Activated CD8-positive, alpha-beta T cell treated with anti-CD3 and anti-CD28 coated beads, Interleukin-2, amount 10 ng/mL, durations not matched to agents 7 days and 5 days (primary cell): ENCODE data around the gene PLEKHA1. TPM values are rescaled to one million over a fixed set of nuclear protein-coding genes. Genes with fewer than 3 reads are reported as not detected.

Source experiments
- ATAC-seq: fragments of 150-1000 bp; cut with Tn5 transposase; one replicate; pipeline ENCODE4 v1.10.0; 2021; ENCODE audit warnings: moderate library complexity
- CTCF ChIA-PET: fragments of 350-600 bp; sonication (Branson Sonifier 250); formaldehyde crosslinking; loops from one replicate; lab custom pipeline; 2021; ENCODE audit warnings: antibody characterized with exemption; lab: Charles Lee
- POLR2A ChIA-PET: fragments of 350-600 bp; sonication (Branson Sonifier 250); formaldehyde crosslinking; loops from one replicate; lab custom pipeline; 2021; ENCODE audit warnings: antibody characterized with exemption; lab: Charles Lee
- DNase-seq: peaks from one replicate; pipeline ENCODE4 v3.0.0-alpha.2; 2020
- H3K27ac Mint-ChIP-seq: one replicate; pipeline ENCODE4 v1.8.0; 2021; ENCODE audit warnings: mild to moderate bottlenecking, mixed read lengths
- H3K27me3 Mint-ChIP-seq: one replicate; pipeline ENCODE4 v1.8.0; 2021; ENCODE audit warnings: low read depth, mixed read lengths
- H3K36me3 Mint-ChIP-seq: one replicate; pipeline ENCODE4 v1.8.0; 2021; ENCODE audit warnings: low read depth, mixed read lengths
- H3K4me1 Mint-ChIP-seq: one replicate; pipeline ENCODE4 v1.8.0; 2021; ENCODE audit warnings: low read depth, mixed read lengths
- H3K4me3 Mint-ChIP-seq: one replicate; pipeline ENCODE4 v1.8.0; 2021; ENCODE audit warnings: mild to moderate bottlenecking, mixed read lengths
- H3K9me3 Mint-ChIP-seq: one replicate; pipeline ENCODE4 v1.8.0; 2022; ENCODE audit warnings: mixed read lengths; ENCODE audit not compliant: insufficient read depth
- microRNA-seq: library from miRNA; unstranded; fragments of <30 nt; microRNA quantifications from one replicate; pipeline ENCODE4 v1.2.0, GENCODE V29; 2022
- total RNA-seq, 2 experiments: library from RNA; stranded (reverse); gene quantifications; one replicate each; pipeline ENCODE4 v1.2.3, GENCODE V29; 2021

Gene PLEKHA1
- total RNA-seq, 2 experiments from 2014 or later, result 9.6 to 11.7 TPM

GRCh38 chr10:122475100-122475499, 100.6 kb downstream of the PLEKHA1 start:
- ATAC-seq (no peak), DNase-seq (no peak)
- no peaks in the 10 kb centered on the region for H3K36me3 Mint-ChIP-seq
- H3K27ac Mint-ChIP-seq, result no peak overlapping the region
- no peaks in the 10 kb centered on the region for H3K9me3 Mint-ChIP-seq
- CTCF ChIA-PET, result no interaction called here
- no peak overlapping the region for H3K4me3 Mint-ChIP-seq
- H3K4me1 Mint-ChIP-seq, result peaks cover 13% of the 10 kb centered on the region
- peaks cover 38% of the 10 kb centered on the region for H3K27me3 Mint-ChIP-seq
- POLR2A ChIA-PET, result no interaction called here

- Mint-ChIP-seq H3K9me3 (no peaks in the 10 kb centered on the region), H3K4me3 (no peak overlapping the region), H3K27me3 (peaks cover 35% of the 10 kb centered on the region), H3K4me1 (peaks cover 13% of the 10 kb centered on the region), H3K36me3 (no peaks in the 10 kb centered on the region), H3K27ac (no peak overlapping the region)
- ChIA-PET CTCF (no interaction called here), POLR2A (no interaction called here)
- ATAC-seq, result no peak
- DNase-seq, result no peak
These were observed 101.3 kb downstream of the PLEKHA1 start for GRCh38 chr10:122475591-122476332.

DNA sequence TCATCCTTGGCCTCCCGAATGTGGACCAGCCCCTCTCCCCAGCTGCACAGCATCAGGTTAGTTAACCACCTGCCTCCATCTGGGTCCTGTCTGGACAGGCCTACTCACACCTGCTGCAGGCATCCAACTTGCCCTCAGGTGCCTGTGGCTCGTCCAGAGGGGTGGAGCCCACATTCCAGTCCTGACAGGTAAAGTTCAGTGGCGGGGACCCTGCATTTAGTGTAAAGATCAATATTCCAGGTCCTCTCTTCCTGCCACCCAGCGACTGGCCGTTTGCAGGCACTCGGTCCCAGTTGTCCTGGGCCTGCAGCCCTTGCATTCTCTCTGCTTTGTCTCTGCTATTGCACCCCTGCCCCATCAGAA, 101.8 kb downstream of the PLEKHA1 start:
- ChIA-PET CTCF (no interaction called here), POLR2A (no interaction called here)
- H3K4me3 Mint-ChIP-seq, result no peak overlapping the region
- no peak for ATAC-seq
- DNase-seq, result no peak
- H3K4me1 Mint-ChIP-seq, result peaks cover 13% of the 10 kb centered on the region
- H3K9me3 Mint-ChIP-seq, result no peaks in the 10 kb centered on the region
- no peaks in the 10 kb centered on the region for H3K36me3 Mint-ChIP-seq
- peaks cover 29% of the 10 kb centered on the region for H3K27me3 Mint-ChIP-seq
- no peak overlapping the region for H3K27ac Mint-ChIP-seq

GRCh38 chr10:122477436-122477835, 102.9 kb downstream of the PLEKHA1 start:
- Mint-ChIP-seq H3K36me3 (no peaks in the 10 kb centered on the region), H3K4me1 (peaks cover 13% of the 10 kb centered on the region), H3K27ac (no peak overlapping the region), H3K4me3 (no peak overlapping the region), H3K9me3 (no peaks in the 10 kb centered on the region), H3K27me3 (peaks cover 30% of the 10 kb centered on the region)
- POLR2A ChIA-PET, result no interaction called here
- ATAC-seq (no peak), DNase-seq (no peak)
- CTCF ChIA-PET, result no interaction called here

GRCh38 chr10:122478971-122479370, 104.5 kb downstream of the PLEKHA1 start:
- CTCF ChIA-PET, result interaction anchor here (1.1 kb wide), 1 partner anchor 87 kb away, joined by 3 read pairs; no protein-coding TSS in a partner anchor
- POLR2A ChIA-PET, result no interaction called here
- Mint-ChIP-seq H3K27ac (no peak overlapping the region), H3K4me3 (no peak overlapping the region), H3K4me1 (peaks cover 9% of the 10 kb centered on the region), H3K27me3 (peaks cover 21% of the 10 kb centered on the region), H3K9me3 (no peaks in the 10 kb centered on the region), H3K36me3 (no peaks in the 10 kb centered on the region)
- no peak for DNase-seq
- no peak for ATAC-seq

DNA sequence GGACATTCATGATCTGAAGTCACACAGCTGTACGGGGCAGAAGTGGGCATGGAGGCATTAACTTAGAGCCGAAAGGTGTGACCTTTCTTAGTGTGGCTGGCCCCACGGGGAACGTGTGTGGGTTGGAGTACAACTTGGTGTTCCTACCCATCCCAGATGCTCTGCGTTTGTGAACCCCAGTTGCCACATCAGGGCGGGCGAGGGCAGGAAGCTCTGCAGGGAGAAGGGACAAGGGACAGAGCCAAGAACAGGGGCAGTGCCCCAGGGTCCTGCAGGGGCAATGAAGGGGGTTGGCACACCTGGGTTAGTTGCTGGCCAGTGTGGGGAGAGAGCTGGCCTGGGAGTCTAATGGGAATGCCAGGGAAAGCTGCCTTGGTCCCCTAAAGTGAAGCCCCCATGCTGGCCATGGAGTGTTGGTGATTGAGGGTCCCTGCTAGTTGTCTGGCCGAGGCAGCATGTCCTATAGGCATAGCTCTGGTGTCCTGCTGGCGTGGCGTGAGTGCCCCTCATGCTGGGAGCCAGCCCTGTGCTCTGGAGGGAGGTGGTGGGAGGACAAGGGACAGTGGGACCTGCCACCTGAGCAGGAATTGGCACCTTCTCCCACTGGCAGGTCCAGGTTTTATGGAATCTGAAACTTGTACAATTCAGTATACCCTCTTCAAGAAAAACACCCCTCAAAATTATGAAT, 105.8 kb downstream of the PLEKHA1 start:
- H3K9me3 Mint-ChIP-seq, result no peaks in the 10 kb centered on the region
- no peak for ATAC-seq
- ChIA-PET POLR2A (no interaction called here), CTCF (interaction anchor here (0.9 kb wide), 1 partner anchor 85 kb away, joined by 3 read pairs; no protein-coding TSS in a partner anchor)
- no peaks in the 10 kb centered on the region for H3K36me3 Mint-ChIP-seq
- H3K4me1 Mint-ChIP-seq, result no peaks in the 10 kb centered on the region
- no peak overlapping the region for H3K27ac Mint-ChIP-seq
- no peak overlapping the region for H3K4me3 Mint-ChIP-seq
- DNase-seq, result no peak
- peaks cover 20% of the 10 kb centered on the region for H3K27me3 Mint-ChIP-seq

DNA sequence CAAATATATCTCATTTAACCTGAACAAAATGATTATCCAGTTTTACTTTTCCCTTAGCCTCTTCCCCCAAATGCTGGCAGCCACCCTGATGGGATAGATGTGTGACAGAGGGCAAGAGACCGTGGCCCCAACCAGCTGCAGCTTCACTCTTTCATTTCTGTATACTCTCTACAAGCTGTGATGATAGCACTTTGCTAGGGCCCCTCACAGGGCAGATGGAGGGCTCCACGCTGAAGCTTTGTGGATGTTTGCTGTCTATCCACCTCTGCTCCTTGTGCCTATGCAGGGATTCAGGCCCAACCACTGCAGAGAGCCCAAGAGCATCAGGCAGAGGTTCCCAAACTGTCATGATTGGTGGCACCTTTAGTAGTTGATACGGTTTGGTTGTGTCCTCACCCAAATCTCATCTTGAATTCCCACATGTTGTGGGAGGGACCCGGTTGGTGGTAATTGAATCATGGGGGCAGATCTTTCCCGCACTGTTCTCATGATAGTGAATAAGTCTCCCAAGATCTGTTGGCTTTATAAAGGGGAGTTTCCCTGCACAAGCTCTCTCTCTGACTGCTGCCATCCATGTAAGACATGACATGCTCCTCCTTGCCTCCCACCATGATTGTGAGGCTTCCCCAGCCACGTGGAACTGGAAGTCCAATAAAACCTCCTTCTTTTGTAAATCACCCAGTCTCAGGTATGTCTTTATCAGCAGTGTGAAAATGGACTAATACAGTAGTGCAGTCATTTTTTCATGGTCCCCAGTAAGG, 107.0 kb downstream of the PLEKHA1 start:
- Mint-ChIP-seq H3K9me3 (no peaks in the 10 kb centered on the region), H3K4me3 (no peak overlapping the region), H3K27ac (no peak overlapping the region), H3K27me3 (peaks cover 20% of the 10 kb centered on the region), H3K4me1 (no peaks in the 10 kb centered on the region), H3K36me3 (no peaks in the 10 kb centered on the region)
- ChIA-PET POLR2A (no interaction called here), CTCF (no interaction called here)
- no peak for DNase-seq
- ATAC-seq, result no peak

Small RNA genes lying within 50 kb of the gene (microRNA-seq; reads per million reads assigned to microRNA genes)
- not detected for gene MIR3941

Other genes with a start within 250 kb of the PLEKHA1 start
- not detected for gene BTBD16, start 103.4 kb upstream of the PLEKHA1 start, total RNA-seq
- not detected for gene ARMS2, start 79.9 kb downstream of the PLEKHA1 start, total RNA-seq
- gene HTRA1, start 86.8 kb downstream of the PLEKHA1 start, total RNA-seq, result not detected
- not detected for gene DMBT1, start 186.0 kb downstream of the PLEKHA1 start, total RNA-seq